Effector memory CD8-positive, alpha-beta T cell (primary cell): ENCODE measurements around the gene EEF1G.
A peak's percentile ranks its signal among the peaks of the same experiment; 100 is the strongest.
"Not testable (repeated sequence)": the region's sequence is repeated elsewhere in the genome, so short reads cannot be mapped to it uniquely, and the experiment has no call there.

Source experiments
- ATAC-seq: fragments of 150-1000 bp; cut with Tn5 transposase; replicated peaks from 2 replicates; pipeline ENCODE4 v1.10.0; 2021; ENCODE audit warnings: mild to moderate bottlenecking, moderate library complexity
- DNase-seq, 3 experiments: peaks; one replicate each; pipeline ENCODE4 v3.0.0; 2021
- H3K27ac Mint-ChIP-seq, 2 donors: one replicate each; pipeline ENCODE4 v1.8.0; 2022; ENCODE audit warnings: mild to moderate bottlenecking in 2 of 2, mixed read lengths in 2 of 2, moderate library complexity in 2 of 2
- H3K27me3 Mint-ChIP-seq, 2 donors: one replicate each; pipeline ENCODE4 v1.8.0; 2022; ENCODE audit warnings: mixed read lengths in 2 of 2
- H3K36me3 Mint-ChIP-seq: one replicate; pipeline ENCODE4 v1.8.0; 2022; ENCODE audit warnings: mild to moderate bottlenecking, moderate library complexity, mixed read lengths; ENCODE audit not compliant: insufficient read depth
- H3K4me1 Mint-ChIP-seq, 2 donors: one replicate each; pipeline ENCODE4 v1.8.0; 2022; ENCODE audit warnings: low read depth in 2 of 2, mixed read lengths in 2 of 2
- H3K4me3 Mint-ChIP-seq, 2 donors: one replicate each; pipeline ENCODE4 v1.8.0; 2022; ENCODE audit warnings: mild to moderate bottlenecking in 2 of 2, mixed read lengths in 2 of 2, moderate library complexity in 2 of 2
- H3K9me3 Mint-ChIP-seq, 2 donors: one replicate each; pipeline ENCODE4 v1.8.0; 2022; ENCODE audit warnings: mixed read lengths in 2 of 2

The EEF1G gene

GRCh38 chr11:62600367-62601121 is 26.9 kb upstream of the EEF1G start:
- DNase-seq = no peak
- H3K9me3 Mint-ChIP-seq = no peaks in the 10 kb centered on the region
- peaks cover 47 to 56% of the 10 kb centered on the region in 2 donors for H3K4me1 Mint-ChIP-seq
- H3K36me3 Mint-ChIP-seq = peaks cover 70% of the 10 kb centered on the region
- no peak for ATAC-seq
- peak overlapping the region; percentile 95 to 98 for H3K4me3 Mint-ChIP-seq
- peak overlapping the region; percentile 92 to 93 for H3K27ac Mint-ChIP-seq
- no peaks in the 10 kb centered on the region for H3K27me3 Mint-ChIP-seq

- Mint-ChIP-seq H3K36me3 (peaks cover 70% of the 10 kb centered on the region), H3K27me3 (no peaks in the 10 kb centered on the region), H3K27ac (peak overlapping the region; percentile 92 to 93), H3K4me3 (peak overlapping the region; percentile 95 to 98), H3K4me1 (peaks cover 45 to 52% of the 10 kb centered on the region in 2 donors), H3K9me3 (no peaks in the 10 kb centered on the region)
- ATAC-seq = no peak
- DNase-seq = no peak
Observed at GRCh38 chr11:62599901-62600300, 26.2 kb upstream of the EEF1G start.

DNA sequence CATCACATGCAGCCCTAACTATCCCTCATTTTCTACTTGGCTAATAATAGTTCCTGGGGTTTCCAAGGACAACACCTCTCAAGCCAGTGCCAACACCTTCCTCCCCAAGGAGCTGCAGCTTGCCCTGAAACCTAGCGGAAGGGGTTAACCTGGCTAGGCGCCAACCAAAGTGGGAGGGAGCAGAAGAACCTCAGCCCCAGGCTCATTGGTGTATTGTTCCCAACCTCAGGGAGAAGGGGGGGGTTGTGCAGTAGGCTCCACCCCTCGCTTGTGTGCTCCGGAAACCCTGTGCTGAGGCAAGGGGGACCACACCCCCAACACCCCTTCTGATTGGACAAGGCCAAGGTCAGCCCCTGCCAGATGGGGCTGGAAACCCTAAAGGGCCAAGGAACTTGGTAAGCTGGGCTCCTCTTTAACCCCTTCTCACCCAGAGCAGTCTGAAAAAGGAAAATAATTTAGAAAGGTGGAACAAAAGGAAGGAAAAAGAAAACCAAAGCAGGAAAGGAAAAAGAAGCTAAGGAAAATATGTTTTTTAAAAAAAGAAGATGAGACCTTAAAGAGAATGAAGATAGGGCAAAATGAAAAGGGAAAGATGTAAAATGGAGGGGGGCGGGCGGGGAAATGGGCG is 25.5 kb upstream of the EEF1G start:
- H3K4me1 Mint-ChIP-seq = peaks cover 45 to 51% of the 10 kb centered on the region in 2 donors
- ATAC-seq = peak; percentile 74

GRCh38 chr11:62595124-62595523 is 21.4 kb upstream of the EEF1G start:
- peaks cover 88% of the 10 kb centered on the region for H3K36me3 Mint-ChIP-seq
- H3K9me3 Mint-ChIP-seq = no peaks in the 10 kb centered on the region
- peaks cover 55 to 65% of the 10 kb centered on the region in 2 donors for H3K4me1 Mint-ChIP-seq
- no peak overlapping the region for H3K4me3 Mint-ChIP-seq
- ATAC-seq = no peak
- H3K27me3 Mint-ChIP-seq = no peaks in the 10 kb centered on the region
- DNase-seq = no peak
- H3K27ac Mint-ChIP-seq = no peak overlapping the region

More for the DNA sequence above, 25.5 kb upstream of the EEF1G start:
- peak; percentile 93 to 96 (median 93) for DNase-seq
- peaks cover 73% of the 10 kb centered on the region for H3K36me3 Mint-ChIP-seq
- peak overlapping the region; percentile 92 to 93 for H3K27ac Mint-ChIP-seq
- no peaks in the 10 kb centered on the region for H3K9me3 Mint-ChIP-seq
- no peaks in the 10 kb centered on the region for H3K27me3 Mint-ChIP-seq
- peak overlapping the region; percentile 95 to 98 for H3K4me3 Mint-ChIP-seq

DNA sequence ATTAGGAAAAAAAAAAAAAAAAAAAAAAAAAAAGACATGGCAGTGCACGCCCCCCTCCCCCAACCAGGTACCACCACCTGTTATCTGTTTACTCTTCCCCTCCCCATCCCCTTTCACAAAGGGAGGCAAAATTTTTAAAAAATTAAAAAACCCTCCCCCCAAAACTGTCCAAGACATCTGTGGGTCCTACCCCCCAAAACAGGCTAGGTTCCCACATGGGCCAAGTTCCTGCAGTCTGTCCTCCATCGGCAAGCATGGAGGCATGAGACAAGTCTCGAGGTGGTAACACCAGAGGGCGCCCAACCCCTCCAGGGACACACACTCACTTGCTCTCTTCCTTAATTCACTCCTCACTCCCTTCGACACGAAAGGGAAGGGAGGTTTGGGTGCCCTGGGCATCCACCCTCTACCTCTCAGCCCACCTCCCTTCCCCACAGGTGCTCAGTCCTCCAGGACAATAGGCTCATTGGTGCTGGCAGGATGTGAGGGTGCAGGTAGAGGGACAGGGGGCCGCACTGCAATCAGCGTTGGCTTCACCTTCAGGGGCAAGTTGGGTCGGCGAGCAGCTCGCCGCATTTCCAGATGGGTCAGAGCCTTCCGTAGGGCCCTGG is 19.8 kb upstream of the EEF1G start:
- Mint-ChIP-seq H3K9me3 (no peaks in the 10 kb centered on the region), H3K27ac (peak overlapping the region; percentile 98 to 99), H3K4me1 (peaks cover 41 to 49% of the 10 kb centered on the region in 2 donors), H3K27me3 (no peaks in the 10 kb centered on the region), H3K36me3 (peaks cover 85% of the 10 kb centered on the region), H3K4me3 (peak overlapping the region; percentile 77 to 80)
- ATAC-seq (peak; percentile 12), DNase-seq (peak; percentile 73 to 76 (median 75))

DNA sequence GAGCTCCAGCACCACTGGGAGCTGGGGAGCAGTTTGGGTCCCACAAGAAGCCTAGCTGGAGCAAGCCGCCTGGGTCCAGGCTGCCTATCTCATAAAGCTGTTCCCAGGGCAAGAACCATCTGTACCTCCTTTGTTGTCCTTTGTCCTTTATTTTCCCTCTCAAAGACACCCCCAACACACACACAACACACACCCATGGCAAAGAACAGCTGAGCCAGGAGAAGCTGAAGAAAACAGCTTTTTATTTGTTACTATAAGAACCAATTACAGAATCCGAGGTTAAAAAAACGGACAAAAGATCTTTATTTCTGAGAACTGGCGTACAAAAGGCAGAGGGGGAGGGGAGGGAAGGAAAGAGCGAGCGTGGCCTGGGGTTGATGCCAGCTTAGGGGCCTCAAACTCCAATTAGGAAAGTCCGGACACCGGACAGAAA is 19.3 kb upstream of the EEF1G start:
- Mint-ChIP-seq H3K36me3 (peaks cover 80% of the 10 kb centered on the region), H3K4me1 (peaks cover 37 to 44% of the 10 kb centered on the region in 2 donors), H3K4me3 (peak overlapping the region; percentile 80 to 92)

DNA sequence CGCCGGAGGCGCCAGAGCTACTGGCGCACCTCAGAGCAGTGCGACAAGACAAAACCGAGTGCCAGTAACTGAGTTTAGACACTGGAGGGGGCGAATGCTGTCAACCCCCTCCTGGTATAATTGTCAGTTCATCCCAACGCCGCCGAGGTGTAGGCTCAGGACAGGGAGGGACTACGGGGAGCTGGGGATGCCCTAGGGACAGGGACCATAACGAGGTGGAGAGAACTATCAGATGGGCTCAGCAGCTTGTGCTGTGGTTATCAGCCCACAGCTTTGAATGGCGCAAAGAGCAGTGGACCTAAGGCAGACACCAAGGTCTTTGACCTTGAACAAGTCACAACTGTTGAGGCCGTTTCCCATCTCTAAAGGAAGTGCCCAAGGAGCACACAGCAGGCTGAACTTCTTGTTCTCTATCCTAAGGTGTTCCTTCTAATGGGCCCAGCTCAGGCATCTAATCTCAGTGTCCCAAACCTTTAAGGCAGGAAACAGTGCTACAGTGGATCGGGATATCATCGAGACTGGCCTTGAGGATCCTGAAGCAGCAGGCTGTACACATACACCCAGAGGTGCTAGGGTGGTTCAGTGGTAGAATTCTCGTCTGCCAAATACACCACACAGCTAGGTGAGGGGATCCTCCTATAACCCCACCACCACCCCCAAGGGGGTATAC is 18.6 kb upstream of the EEF1G start:
- Mint-ChIP-seq H3K4me1 (peaks cover 32 to 36% of the 10 kb centered on the region in 2 donors), H3K27ac (peak overlapping the region; percentile 98 to 99), H3K9me3 (no peaks in the 10 kb centered on the region), H3K27me3 (no peaks in the 10 kb centered on the region), H3K4me3 (peak overlapping the region; percentile 92 to 97), H3K36me3 (peaks cover 76% of the 10 kb centered on the region)
- ATAC-seq = no peak
- no peak for DNase-seq

More for the DNA sequence above, 19.3 kb upstream of the EEF1G start:
- ATAC-seq (no peak), DNase-seq (no peak)
- no peaks in the 10 kb centered on the region for H3K9me3 Mint-ChIP-seq
- no peaks in the 10 kb centered on the region for H3K27me3 Mint-ChIP-seq
- H3K27ac Mint-ChIP-seq = peak overlapping the region; percentile 98 to 99

DNA sequence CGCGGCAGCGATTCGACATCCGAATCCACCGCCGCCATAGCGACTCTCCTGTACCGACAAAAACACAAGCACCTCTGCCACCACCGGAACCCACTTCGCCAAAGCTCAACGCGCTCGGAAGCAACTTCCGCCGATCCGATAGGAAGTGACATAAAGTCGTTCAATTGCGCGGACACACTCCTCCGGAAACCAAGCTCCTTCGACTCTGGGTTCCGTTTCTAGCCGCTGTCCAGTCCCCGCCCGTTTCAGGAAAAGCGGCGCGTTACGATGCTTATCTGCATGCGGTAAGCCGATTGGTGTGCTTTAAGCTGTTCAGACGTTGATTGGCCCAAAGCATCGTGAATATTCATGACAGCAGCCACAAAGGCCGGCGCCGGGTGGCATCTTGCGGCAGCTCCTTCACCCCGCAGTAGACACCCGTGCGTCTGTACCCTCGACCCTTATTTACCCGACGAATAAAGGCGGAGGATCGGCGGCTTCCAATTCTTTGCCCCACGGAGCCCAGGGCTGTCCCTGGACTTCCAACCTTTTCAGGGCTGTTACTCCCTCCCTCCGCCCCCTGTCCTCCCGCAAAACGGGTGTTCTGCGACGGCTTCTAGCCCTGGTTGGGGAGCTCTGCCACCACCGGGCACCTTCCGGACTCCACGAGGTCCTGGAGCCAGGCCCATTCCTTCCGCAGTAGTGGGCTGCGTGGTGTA is 17.9 kb upstream of the EEF1G start, which contains the start of gene TUT1:
Gene TUT1, minus strand, starts transcription at position 76 of the 698 bp plus-strand sequence. Its CDS starts 38 bp downstream, at position 38.
- DNase-seq = peak; percentile 95 to 96 (median 95)
- H3K27ac Mint-ChIP-seq = peak within 1 kb of the TSS; percentile 98 to 99
- H3K4me1 Mint-ChIP-seq = peaks cover 30 to 33% of the 10 kb centered on the region in 2 donors
- H3K4me3 Mint-ChIP-seq = peak within 1 kb of the TSS; percentile 92 to 97
- peaks cover 75% of the 10 kb centered on the region for H3K36me3 Mint-ChIP-seq
- ATAC-seq = peak; percentile 81
- no peaks in the 10 kb centered on the region for H3K9me3 Mint-ChIP-seq
- no peaks in the 10 kb centered on the region for H3K27me3 Mint-ChIP-seq

DNA sequence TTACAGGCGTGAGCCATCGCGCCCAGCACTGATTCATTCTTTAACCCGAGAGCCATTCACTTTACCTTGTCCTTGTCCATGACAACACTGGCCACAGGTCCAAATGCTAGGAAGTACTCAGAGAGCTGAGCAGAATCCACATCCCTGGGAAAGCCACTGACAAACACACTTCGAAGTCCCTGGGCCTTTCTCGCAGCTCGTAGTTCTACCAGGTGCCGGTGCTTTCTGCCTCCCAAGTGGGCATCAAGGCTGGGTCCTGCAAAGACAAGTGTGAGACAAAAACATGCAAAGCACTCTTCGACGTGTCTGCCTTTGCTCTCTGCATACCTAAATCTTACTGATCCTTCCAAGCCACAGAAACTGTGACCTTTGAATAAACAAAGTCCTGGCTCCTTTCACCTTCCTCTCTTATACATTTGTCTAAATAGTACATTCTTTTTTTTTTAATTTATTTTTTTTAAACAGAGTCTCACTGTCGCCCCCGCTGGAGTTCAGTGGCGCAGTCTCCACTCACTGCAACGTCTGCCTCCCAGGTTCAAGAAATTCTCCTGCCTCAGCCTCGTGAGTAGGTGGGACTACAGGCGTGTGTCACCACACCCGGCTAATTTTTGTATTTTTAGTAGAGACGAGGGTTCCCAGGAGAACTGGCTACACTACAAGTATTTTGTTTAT is 15.4 kb upstream of the EEF1G start:
- Mint-ChIP-seq H3K4me1 (peaks cover 29 to 33% of the 10 kb centered on the region in 2 donors), H3K27ac (no peak overlapping the region), H3K36me3 (peaks cover 64% of the 10 kb centered on the region), H3K4me3 (peak overlapping the region in 1 of 2 donors; percentile 97), H3K27me3 (no peaks in the 10 kb centered on the region), H3K9me3 (no peaks in the 10 kb centered on the region)
- DNase-seq (no peak), ATAC-seq (no peak)

- H3K4me3 Mint-ChIP-seq, DNase-seq, H3K9me3 Mint-ChIP-seq, ATAC-seq, H3K4me1 Mint-ChIP-seq, H3K27me3 Mint-ChIP-seq, H3K27ac Mint-ChIP-seq: not testable (repeated sequence)
- H3K36me3 Mint-ChIP-seq = peaks cover 42% of the 10 kb centered on the region
Observed at GRCh38 chr11:62585356-62585755, 11.7 kb upstream of the EEF1G start.

DNA sequence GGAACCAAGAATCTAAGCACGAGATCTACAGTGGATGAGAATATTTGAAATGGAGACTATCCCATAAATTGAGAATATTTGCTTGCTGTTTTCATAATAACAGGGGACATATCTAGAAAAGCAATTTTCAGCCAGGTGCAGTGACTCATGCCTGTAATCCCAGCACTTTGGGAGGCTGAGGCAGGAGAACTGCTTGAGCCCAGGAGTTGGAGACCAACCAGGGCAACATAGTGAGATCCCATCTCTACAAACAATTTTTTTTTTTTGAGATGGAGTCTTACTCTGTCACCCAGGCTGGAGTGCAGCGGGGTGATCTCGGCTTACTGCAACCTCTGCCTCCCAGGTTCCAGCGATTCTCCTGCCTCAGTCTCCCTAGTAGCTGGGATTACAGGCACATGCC is 8.0 kb upstream of the EEF1G start:
- H3K36me3 Mint-ChIP-seq = peaks cover 41% of the 10 kb centered on the region
- not testable (repeated sequence) for H3K27me3 Mint-ChIP-seq, H3K4me3 Mint-ChIP-seq, ATAC-seq, H3K9me3 Mint-ChIP-seq, H3K27ac Mint-ChIP-seq, DNase-seq, H3K4me1 Mint-ChIP-seq

GRCh38 chr11:62580959-62581715 is 7.4 kb upstream of the EEF1G start:
- DNase-seq = no peak
- no peak overlapping the region for H3K4me3 Mint-ChIP-seq
- no peak overlapping the region for H3K27ac Mint-ChIP-seq
- ATAC-seq = no peak
- no peaks in the 10 kb centered on the region for H3K9me3 Mint-ChIP-seq
- peaks cover 41% of the 10 kb centered on the region for H3K36me3 Mint-ChIP-seq
- no peaks in the 10 kb centered on the region for H3K27me3 Mint-ChIP-seq
- peaks cover 0 to 3% of the 10 kb centered on the region in 2 donors for H3K4me1 Mint-ChIP-seq
